Measurements from ENCODE around the gene ST6GALNAC1.
A peak's percentile ranks its signal among the peaks of the same experiment; 100 is the strongest.

ST6GALNAC1 gene

GRCh38 chr17:76581515-76581914 lies 62.0 kb downstream of the ST6GALNAC1 start:
- no peak for DNase-seq (ENCODE audit: low read depth in 2 of 2)
- H3K4me3 ChIP-seq (replicated peaks in 1 of 2; ENCODE audit: low read depth in 2 of 2, low read length in 2 of 2) = no peak overlapping the region
- TF ChIP-seq CTCF (IDR thresholded peaks at IDR 0.05; ENCODE audit: low read depth, low read length) = no peak

GRCh38 chr17:76579281-76579680 lies 64.3 kb downstream of the ST6GALNAC1 start:
- TF ChIP-seq CTCF (IDR thresholded peaks at IDR 0.05; ENCODE audit: low read depth, low read length) = no peak
- no peak for DNase-seq (ENCODE audit: low read depth in 2 of 2)

GRCh38 chr17:76578376-76578775 lies 65.2 kb downstream of the ST6GALNAC1 start:
- peak in 1 of 2 donors; percentile 43 for DNase-seq (ENCODE audit: low read depth in 2 of 2)
- TF ChIP-seq CTCF (IDR thresholded peaks at IDR 0.05; ENCODE audit: low read depth, low read length) = no peak
- no peak overlapping the region for H3K4me3 ChIP-seq (replicated peaks in 1 of 2; ENCODE audit: low read depth in 2 of 2, low read length in 2 of 2)

More at GRCh38 chr17:76579281-76579680, 64.3 kb downstream of the ST6GALNAC1 start:
- H3K4me3 ChIP-seq (replicated peaks in 1 of 2; ENCODE audit: low read depth in 2 of 2, low read length in 2 of 2) = no peak overlapping the region

- no peak overlapping the region for H3K4me3 ChIP-seq (replicated peaks in 1 of 2; ENCODE audit: low read depth in 2 of 2, low read length in 2 of 2)
- TF ChIP-seq CTCF (IDR thresholded peaks at IDR 0.05; ENCODE audit: low read depth, low read length) = no peak
- DNase-seq (ENCODE audit: low read depth in 2 of 2) = no peak
These were observed 65.7 kb downstream of the ST6GALNAC1 start for GRCh38 chr17:76577876-76578275.

- no peak for DNase-seq (ENCODE audit: low read depth in 2 of 2)
- H3K4me3 ChIP-seq (replicated peaks in 1 of 2; ENCODE audit: low read depth in 2 of 2, low read length in 2 of 2) = no peak overlapping the region
- TF ChIP-seq CTCF (IDR thresholded peaks at IDR 0.05; ENCODE audit: low read depth, low read length) = no peak
These were observed 67.4 kb downstream of the ST6GALNAC1 start for GRCh38 chr17:76576189-76576588.

- no peak overlapping the region for H3K4me3 ChIP-seq (replicated peaks in 1 of 2; ENCODE audit: low read depth in 2 of 2, low read length in 2 of 2)
- DNase-seq (ENCODE audit: low read depth in 2 of 2) = no peak
- no peak for TF ChIP-seq CTCF (IDR thresholded peaks at IDR 0.05; ENCODE audit: low read depth, low read length)
These were observed 68.0 kb downstream of the ST6GALNAC1 start for GRCh38 chr17:76575570-76575969.

Measured in cardiac fibroblast (primary cell).